ENCODE measurements around the gene TENM4. TPM values are rescaled to one million over a fixed set of nuclear protein-coding genes. Genes with fewer than 3 reads are reported as not detected.

TENM4 gene
- total and polyA plus RNA-seq, 10 of the 15 experiments (the other 5 are each of a cell fraction or from before 2014, with no cell fraction given), result 0.03 to 0.12 (median 0.06) TPM; not detected in 7

GRCh38 chr11:79259800-79260199, 181.0 kb downstream of the TENM4 start:
- ChIA-PET CTCF (no interaction called here), POLR2A (no interaction called here), RAD21 (ENCODE audit: unreplicated experiment) (no interaction called here), SMC1A (ENCODE audit: uncharacterized antibody, unreplicated experiment) (no interaction called here)
- no peak overlapping the region for H3K9ac ChIP-seq (ENCODE audit: control insufficient read depth, insufficient read depth, low read length)
- H3K27ac ChIP-seq (ENCODE audit: control insufficient read depth, insufficient read depth), result no peak overlapping the region
- intact Hi-C loops (cut with micrococcal nuclease; ENCODE audit: unreplicated experiment) (no loop called here), in situ Hi-C loops (cut with MboI) (no loop called here)
- TF ChIP-seq CEBPZ (IDR thresholded peaks at IDR 0.05; ENCODE audit: low read depth, low read length) (no peak), POLR2A (IDR thresholded peaks at IDR 0.05; ENCODE audit: low read depth, low read length) (no peak), E2F8 (IDR thresholded peaks at IDR 0.05; ENCODE audit: low read depth, partially characterized antibody) (no peak), ZZZ3 (IDR thresholded peaks at IDR 0.05; ENCODE audit: control insufficient read depth, insufficient read length, low read depth) (no peak), NFYB (IDR thresholded peaks at IDR 0.05; ENCODE audit: insufficient read depth, low read depth, low read length) (no peak), ZBED1 (IDR thresholded peaks at IDR 0.05; ENCODE audit: borderline replicate concordance) (no peak), PAX5 (IDR thresholded peaks at IDR 0.05; ENCODE audit: borderline replicate concordance, low read depth, low read length) (no peak), EGR1 (IDR thresholded peaks at IDR 0.05; ENCODE audit: borderline replicate concordance in 1 of 2, low read depth in 2 of 2, low read length in 2 of 2) (no peak), IKZF1 (conservative IDR thresholded peaks at IDR 0.05) (no peak)
- ATAC-seq (no peak), FAIRE-seq (no peak), DNase-seq (ENCODE audit: low read depth, low spot score) (no peak)
- BruUV-seq (replicated peaks), result no TSS peak
- no peaks in the 10 kb centered on the region for H3K9me3 ChIP-seq (replicated peaks; ENCODE audit: control insufficient read depth, insufficient read depth, low read length)
- H3K79me2 ChIP-seq (ENCODE audit: control insufficient read depth, insufficient read depth, low read length), result no peaks in the 10 kb centered on the region
- no peaks in the 10 kb centered on the region for H3K4me1 ChIP-seq (ENCODE audit: control insufficient read depth, insufficient read depth, low read length)
- 55% methylated on average over 4 of the region's 4 CpGs for WGBS (ENCODE audit: insufficient coverage, insufficient replicate concordance, low lambda C conversion rate, missing lambda C conversion rate)
- no peaks in the 10 kb centered on the region for H3K27me3 ChIP-seq (replicated peaks in 1 of 2; ENCODE audit: control insufficient read depth in 2 of 2, insufficient read depth in 2 of 2, low read length in 1 of 2)
- no peaks in the 10 kb centered on the region for H3K36me3 ChIP-seq (ENCODE audit: control insufficient read depth in 2 of 2, insufficient read depth in 2 of 2, low read length in 1 of 2)
- H2AFZ ChIP-seq (ENCODE audit: control insufficient read depth, low read depth, low read length), result no peak overlapping the region
- no peaks in the 10 kb centered on the region for H4K20me1 ChIP-seq (ENCODE audit: control insufficient read depth, insufficient read depth)
- H3K4me2 ChIP-seq (ENCODE audit: control insufficient read depth, insufficient read depth), result no peak overlapping the region
- H3K4me3 ChIP-seq, result no peak overlapping the region
